HG02763 (cell line): ENCODE results near the gene SFSWAP.
"Not testable (repeated sequence)": the region's sequence is repeated elsewhere in the genome, so short reads cannot be mapped to it uniquely, and the experiment has no call there.

Experiments used
- ATAC-seq: cut with Tn5 transposase; IDR thresholded peaks from one replicate; pipeline ENCODE4 v1.9.1; 2021; ENCODE audit warnings: mild to moderate bottlenecking, moderate library complexity; ENCODE audit not compliant: unreplicated experiment

The SFSWAP gene

DNA sequence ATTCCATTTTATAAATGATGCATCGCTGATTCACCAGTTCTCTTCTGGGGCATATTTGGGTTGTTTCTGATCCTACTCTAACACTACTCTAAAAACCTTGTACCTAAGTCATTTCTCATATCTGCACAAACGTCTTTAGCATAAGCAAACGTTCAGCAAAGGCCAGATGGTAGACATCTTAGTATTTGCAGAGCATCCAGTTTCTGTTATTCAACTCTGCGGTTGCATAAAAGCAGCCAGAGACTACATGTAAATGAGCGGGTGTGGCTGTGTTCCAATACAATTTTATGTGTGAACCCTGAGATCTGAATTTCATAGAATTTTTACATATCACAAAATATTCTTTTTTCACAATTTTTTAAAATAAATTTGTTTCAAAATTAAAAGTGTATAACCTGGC is 94.5 kb downstream of the SFSWAP start:
- ATAC-seq: no peak

DNA sequence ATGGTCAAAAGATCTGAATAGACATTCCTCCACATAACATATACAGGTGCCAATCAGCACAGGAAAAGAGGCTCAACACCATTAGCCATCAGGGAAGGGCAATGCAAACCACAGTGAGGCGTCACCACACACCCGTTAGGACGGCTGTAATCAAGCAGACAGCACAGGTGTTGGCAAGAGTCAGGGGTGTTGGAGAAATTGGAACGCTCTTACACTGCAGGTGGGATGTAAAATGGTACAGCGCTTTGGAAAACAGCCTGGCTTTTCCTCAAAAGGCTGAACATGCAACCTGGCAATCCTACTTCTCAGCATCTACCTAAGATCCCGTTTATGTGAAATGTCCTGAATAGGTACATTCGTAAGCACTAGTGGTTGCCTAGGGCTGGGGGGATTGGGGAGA is 95.8 kb downstream of the SFSWAP start:
- ATAC-seq: no peak

DNA sequence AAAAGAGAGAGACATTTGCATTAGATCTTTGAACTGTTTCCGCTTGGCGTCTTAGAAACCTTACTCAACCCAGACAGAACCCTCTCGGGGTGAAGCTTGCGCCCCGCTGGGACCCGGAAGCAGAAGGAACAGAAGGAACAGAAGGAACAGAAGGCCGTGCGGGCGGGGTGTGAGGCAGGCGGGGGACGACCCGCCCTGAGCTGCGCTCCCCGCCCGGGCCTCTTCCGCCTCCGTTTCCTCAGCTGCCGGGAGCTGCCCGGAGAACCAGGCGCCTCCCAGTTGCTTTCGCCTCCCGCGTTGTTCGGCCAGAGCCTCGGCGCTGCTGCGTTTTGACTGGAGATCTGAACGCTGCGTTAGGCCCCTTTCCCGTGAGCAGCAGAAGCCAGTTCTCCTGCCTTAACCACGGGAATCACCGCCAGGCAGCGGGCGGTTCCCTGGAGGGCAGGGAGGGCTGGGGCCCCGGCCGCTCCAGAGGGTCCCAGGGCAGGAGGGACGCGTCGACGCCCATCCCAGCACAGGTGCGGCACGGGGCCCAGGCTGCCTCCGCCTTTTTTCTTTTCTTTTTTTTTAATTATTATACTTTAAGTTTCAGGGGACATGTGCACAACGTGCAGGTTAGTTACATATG is 98.0 kb downstream of the SFSWAP start:
- ATAC-seq: no peak

DNA sequence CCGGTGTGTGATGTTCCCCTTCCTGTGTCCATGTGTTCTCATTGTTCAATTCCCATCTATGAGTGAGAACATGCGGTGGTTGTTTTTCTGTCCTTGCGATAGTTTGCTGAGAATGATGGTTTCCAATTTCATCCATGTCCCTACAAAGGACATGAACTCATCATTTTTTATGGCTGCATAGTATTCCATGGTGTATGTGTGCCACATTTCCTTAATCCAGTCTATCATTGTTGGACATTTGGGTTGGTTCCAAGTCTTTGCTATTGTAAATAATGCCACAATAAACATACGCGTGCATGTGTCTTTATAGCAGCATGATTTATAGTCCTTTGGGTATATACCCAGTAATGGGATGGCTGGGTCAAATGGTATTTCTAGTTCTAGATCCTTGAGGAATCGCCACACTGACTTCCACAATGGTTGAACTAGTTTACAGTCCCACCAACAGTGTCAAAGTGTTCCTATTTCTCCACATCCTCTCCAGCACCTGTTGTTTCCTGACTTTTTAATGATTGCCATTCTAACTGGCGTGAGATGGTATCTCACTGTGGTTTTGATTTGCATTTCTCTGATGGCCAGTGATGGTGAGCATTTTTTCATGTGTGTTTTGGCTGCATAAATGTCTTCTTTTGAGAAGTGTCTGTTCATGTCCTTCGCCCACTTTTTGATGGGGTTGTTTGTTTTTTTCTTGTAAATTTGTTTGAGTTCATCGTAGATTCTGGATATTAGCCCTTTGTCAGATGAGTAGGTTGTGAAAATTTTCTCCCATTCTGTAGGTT is 98.8 kb downstream of the SFSWAP start:
- not testable (repeated sequence) for ATAC-seq

DNA sequence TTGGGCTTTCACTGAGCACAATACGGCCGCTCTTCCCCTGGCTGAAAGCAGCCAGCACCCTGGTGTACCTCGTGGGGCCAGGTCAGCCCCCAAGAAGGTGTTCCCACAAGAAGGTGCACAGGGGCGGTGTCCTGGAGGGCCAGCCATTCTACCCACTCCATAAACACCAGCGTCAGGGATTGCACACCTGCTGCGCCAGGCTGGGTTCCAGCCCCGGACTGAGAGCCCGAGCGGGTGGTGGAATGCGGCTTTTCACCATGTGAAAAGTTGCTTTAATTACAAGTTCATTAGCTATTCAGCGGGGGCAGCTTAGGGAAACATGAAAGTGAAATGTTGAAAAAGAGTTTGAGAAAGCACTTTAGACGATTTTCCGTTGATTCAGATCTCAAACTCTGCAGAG is 99.8 kb downstream of the SFSWAP start:
- no peak for ATAC-seq

DNA sequence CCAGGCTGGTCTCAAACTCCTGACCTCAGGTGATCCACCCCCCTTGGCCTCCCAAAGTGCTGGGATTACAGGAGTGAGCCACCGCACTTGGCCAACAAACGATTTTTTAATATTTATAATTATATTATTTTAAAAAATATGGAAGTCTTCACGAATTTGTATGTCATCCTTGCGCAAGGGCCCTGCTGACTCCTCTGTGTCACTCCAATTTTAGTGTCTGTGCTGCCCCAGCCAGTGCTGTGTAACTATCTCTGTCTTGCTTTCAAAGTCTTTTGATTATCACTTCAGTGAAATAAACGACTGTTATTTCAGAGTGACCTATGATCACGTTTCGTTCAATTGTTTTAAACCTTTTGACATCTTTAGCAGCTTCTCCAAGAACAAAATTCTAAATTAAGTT is 104.2 kb downstream of the SFSWAP start:
- ATAC-seq: no peak

DNA sequence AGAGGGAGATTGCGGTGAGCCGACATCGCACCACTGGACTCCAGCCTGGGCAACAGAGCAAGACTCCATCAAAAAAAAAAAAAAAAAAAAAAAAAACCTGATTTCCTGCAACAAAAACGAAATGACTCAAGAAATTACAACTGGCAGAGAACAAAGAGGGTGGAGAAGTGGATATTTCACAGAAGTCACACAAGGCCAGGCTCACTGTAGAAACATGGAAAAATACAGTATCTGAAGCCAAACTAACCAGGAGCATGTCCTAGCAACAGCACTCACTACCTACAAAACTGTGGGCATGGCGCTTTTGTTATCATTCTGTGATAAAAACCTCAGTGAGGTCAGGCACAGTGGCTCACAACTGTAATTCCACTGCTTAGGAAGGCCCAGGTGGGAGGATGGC is 105.6 kb downstream of the SFSWAP start:
- no peak for ATAC-seq

DNA sequence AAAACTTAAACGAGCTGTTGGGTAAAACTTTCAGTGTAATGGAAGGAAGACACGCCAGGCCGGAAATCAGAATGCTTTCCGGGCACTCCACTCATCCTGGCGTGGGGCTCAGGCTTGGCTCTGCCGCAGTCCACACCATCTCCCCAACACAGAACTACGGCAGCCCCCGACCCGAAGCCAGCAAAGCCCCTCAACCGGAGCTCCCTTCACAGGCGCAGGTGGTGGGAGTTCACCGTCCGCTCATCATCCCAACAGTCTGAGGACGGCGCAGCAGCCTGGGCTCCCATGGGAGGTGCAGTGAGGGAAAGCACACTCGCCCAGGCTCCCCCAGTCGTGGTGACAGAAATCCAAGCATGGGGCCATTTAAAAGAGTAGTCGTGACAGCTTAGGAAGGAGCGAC is 106.4 kb downstream of the SFSWAP start:
- no peak for ATAC-seq

DNA sequence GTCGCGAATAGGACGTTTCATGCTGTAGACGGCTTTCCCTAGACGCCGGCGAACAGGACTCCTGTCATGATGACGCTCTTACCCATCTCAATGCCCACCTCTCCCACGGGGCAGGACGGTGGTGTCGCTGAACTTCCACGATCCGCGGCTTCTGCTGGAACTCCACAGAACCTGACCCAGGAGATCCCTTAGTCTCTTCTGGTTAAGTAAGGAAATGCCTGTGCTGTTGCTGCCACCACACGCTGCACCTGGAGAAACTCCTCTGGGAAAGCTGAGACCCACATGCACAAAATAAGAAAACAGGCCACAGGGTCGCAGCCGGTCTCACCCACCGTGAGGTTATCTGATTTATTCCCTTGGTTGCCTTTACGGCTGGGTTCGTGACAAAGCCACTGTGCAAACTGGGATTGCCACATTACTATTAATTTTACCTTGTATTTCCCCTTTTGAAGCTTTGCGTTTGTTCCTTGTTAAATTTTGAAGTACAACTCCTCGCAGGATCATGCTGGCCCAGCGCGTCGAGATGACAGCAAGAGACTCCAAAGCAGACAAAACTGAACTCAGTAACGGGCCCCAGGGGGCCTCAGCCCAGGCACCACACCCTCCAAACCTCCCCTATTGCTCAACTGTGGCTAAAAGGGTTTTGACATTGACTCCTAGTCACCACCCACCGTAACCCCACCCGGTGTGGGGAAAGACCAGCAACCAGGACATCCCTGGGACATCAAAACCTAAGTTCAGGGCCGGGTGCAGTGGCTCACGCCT is 108.1 kb downstream of the SFSWAP start:
- ATAC-seq: no peak

DNA sequence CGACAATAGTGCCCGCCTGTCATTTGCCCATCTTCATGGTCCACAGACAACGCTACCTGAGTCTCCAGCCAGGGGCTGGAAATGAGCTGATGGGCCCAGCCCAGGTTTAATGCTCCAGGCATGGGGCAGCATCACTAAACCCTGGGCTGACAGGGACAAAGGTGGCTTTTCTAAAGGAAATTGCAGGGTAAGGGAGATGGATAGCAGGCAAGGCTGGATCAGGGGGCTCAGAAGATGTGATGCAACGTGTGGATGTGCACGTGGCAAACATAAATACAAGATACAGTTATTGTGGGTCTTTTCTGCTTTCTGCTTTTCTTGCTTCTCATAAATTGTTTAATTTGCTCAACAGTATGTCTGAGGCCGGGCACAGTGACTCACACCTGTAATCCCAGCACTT is 113.6 kb downstream of the SFSWAP start:
- ATAC-seq: no peak

DNA sequence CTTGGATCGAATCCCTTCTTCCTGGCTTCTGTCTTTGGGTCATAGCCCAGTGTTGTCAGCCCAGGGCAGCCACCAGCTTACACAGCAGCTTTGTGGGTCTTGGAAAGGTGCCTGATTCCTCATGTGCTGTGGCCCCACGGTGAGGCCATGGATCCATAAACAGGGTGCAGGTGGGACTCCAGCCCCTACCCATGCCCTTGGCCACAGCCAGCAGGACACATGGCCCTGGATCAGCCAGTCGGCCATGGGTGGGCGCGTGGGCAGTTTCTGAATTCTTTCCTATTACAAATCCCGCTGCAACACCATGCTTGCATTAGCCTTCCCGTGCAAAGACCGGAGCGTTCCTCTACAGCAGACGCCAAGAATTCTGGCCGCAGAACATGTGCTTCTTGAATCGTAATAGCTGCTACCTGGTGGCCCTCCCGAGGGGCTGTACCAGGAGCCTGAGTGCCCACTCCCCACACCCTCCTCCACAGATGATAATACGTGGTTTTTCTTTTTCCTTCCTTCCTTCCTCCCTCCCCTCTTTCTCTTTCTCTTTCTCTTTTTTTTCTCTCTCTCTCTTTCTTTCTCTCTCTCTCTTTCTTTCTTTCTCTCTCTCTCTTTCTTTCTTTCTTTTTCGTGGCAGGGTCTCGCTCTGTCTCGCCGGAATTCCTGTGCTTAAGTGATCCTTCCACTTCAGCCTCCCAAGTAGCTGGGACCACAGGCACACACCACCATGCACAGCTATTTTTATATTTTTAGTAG is 114.4 kb downstream of the SFSWAP start:
- ATAC-seq: no peak

DNA sequence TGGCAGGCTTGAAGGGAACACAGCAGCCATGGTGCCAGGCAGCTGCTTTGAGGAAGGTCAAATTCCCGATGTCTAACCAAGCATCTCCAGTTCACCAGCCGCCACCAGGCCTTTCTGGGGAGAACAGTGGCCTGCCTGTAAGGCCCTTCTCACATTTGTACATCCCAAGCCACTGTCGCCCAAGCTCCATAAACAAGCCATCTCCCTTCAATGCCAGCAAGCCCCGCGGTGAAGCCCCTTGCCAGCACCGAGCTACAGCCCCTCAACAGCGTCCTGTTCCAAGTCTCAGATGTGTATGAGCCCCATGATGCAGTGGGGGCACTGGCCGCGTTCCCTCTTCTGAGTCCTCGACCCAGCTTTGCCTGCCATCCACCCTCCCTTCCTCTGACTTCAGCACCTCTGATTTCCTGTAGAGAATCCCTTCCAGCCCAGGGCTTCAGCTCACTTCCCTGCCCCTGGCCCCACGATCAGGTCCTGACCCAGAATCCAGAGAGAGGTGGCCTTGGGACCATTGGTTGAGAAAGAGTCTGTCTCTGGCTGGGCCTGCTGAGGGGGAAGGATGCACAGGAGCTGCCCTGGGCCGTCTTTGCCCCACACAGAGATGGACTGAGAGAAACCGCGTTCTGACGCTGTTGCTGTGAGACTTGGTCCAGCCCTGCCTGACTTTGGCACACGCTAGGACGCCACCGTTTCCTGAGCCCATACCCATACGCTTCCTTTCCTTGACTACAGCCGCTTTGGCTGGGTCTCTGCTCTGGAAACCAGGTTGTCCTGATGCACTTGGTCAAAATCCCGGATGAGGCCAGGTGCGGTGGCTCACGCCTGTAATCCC is 115.4 kb downstream of the SFSWAP start:
- ATAC-seq: no peak

DNA sequence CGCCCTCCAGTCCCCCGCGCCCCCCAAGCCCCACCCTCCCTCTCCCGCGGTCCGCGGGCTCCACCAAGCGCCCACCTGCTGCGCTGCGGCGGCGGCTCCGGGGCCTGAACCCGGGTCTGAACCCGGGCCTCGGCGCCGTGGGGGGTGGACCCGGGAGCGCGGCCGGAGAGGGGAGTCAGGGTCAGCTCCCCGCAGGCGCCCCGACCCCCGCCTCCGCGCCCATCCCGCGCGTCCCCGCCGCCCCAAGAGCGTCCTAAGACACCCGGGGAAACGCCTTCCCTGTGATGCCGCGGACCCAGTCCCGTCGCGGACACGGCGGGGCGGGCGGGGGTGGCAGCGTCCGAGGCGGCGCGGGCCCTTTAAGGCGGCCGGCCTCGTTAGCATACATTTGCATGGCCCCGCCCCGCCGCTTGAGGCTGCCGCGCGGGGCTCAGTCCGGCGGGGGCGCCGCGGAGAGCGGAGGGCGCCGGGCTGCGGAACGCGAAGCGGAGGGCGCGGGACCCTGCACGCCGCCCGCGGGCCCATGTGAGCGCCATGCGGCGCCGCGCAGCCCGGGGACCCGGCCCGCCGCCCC is 117.2 kb downstream of the SFSWAP start, which contains the start of gene MMP17:
TSS of gene MMP17 (plus strand) at position 433 of the 574 bp plus-strand sequence. CDS start at position 535, 102 bp downstream.
- ATAC-seq: no peak

DNA sequence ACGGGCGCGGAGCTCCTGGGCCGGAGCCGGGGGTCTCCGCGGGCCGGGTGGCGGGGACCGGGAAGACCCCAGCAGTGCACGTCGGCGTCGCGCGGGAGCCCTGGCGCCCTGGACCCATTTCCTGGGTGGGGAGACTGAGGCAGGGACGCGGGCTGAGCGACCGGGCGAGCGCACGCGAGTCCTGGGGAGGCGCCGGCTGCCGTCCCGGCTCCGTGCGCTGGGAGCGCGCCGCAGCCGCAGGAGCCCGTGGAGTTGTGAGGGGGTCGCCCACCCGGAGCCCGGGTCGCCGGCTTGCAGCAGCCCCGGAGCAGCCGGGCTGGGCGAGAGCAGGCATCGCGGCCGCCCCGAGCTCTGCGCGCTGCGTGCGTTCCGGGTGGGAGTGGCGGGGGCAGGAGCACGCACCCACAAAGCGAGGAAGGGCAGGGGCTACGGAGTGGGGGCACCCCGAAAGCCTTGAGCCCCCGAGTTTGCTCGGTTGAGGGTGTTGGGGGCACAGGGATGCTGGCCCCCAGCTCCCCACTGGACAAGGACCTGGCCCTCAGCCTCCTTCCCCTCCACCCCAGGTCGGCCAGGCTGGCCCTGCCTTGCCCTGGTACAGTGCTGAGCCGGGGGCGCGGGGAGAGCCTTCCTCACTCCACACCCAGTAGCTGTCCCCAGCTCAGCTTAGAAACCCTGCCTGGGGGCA is 117.9 kb downstream of the SFSWAP start:
- ATAC-seq: no peak

DNA sequence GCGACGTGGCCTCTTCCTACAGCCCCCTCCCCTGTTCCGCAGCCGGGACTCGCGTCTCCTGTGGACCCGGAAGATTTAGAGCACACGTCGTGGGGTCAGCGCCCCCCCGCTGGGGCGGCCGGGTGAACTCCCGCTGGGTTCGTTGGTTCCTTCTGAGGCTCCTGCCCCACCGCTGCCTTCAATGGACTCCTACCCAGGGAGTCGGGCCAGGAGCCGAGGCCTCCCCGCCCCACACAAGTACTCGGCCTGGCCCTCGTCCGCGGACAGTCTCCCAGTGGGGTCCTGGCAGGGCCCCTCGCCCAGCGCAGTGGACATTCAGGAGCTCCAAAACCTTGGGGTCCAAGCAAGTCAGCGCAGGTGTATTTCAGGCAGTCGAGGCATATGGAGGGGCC is 118.5 kb downstream of the SFSWAP start:
- no peak for ATAC-seq

DNA sequence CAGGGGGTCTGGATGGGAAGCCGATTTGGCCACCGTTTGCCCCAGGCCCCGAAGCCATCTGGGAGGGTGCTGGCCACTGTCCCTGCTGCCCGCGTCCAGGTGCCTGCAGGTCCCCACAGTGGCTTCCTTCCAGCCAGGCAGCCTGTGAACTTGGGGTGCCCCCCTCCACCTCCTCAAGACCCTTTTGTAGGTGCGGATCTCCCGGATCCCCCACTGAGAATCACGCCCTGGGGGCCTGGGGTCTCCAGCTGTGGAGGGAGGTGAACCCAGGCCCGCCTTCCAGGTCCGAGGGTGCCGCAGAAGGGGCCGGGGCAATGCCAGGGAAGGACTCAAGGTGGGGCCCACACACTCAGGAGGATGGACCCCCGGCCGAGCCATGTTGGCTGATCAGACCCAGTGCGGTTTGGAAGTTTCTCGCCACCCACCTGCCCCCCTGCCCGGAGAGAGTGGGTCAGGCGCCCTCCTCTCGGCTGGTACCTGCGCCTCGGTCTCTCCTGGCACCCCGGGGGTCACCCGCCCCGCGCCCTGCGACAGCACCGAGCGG is 119.0 kb downstream of the SFSWAP start:
- ATAC-seq: no peak

DNA sequence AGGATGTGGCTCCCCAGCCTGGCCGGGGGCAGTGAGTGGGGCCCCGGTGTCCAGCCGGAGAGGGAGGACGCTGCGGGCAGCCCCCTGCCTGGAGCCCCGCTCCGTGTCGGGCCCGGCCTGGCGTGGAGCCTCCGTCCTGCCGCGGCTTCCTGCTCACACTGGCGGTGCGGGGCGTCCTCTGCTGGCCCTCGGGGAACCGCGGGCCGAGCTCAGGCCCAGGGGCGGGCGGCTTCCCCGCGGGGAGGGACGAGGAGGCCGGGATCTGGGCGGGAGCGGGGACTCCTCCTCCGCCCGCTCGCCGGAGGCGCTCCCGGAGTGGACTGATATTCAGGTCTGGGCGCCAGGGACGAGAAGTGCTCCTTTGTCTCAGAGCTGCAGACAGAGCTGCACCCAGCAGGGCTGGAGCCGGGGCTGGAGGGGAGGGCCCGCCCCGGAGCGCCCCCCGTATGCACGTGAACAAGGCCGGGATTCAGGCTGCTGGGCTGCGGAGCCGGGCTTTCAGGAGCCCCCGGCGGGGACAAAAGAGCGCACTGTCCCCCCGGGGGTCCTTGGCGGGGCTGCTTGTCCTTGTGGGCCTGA is 119.5 kb downstream of the SFSWAP start:
- ATAC-seq: no peak

DNA sequence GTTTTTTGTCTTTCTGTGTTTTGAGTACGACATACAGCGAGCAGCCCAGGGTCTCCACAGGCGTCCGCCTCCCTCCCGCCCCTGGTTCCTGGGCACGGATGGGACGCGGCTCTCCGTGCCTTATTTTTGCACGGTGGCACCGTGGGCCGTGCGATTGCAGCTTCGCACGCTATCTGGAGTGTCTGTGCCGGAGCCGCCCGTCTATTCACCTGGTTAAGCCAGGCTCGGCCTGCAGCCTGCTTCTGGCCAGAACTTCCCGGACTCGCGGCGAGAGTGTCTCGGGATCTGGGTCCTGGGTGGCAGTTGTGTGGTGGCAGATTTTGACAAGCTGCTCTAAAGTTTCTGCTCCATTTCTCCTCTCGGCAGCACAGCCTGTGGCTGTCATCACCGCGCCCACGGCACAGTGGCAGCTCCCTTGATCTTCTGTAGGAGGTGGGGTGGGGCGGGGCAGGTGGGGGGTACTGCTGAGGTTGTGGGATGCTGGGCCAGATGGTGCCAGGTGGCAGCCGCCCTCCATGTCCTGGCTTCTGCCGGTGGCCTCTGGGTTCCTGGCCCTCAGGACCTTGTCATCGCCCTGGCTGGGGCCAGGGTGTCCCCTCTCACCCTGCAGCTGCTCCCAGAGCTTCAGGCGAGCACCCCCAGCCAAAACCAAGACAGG is 120.2 kb downstream of the SFSWAP start:
- no peak for ATAC-seq
